Neural progenitor cell (in vitro differentiated cells): ENCODE measurements around the gene PRKCA. TPM values are rescaled to one million over a fixed set of nuclear protein-coding genes. Genes with fewer than 3 reads are reported as not detected.

Experiments
- DNase-seq: peaks from one replicate; pipeline ENCODE4 v3.0.0-alpha.2; 2016; ENCODE audit warnings: low spot score
- H2AFZ ChIP-seq: fragments of 200-600 bp; sonication (generic); replicated peaks from 2 replicates; pipeline ENCODE4 v1.6.1; 2016; ENCODE audit warnings: antibody characterized with exemption
- H3F3A ChIP-seq: fragments of 200-600 bp; sonication (generic); 2 replicates; pipeline ENCODE4 v1.6.1; 2016; ENCODE audit warnings: antibody characterized with exemption, low read depth
- H3K27ac ChIP-seq: fragments of 200-600 bp; sonication (generic); 2 replicates; pipeline ENCODE4 v1.5.1; 2016; ENCODE audit warnings: mild to moderate bottlenecking
- H3K27me3 ChIP-seq: fragments of 200-600 bp; sonication (generic); 2 replicates; pipeline ENCODE4 v1.6.1; 2016; ENCODE audit warnings: mild to moderate bottlenecking, moderate library complexity
- H3K36me3 ChIP-seq: fragments of 200-600 bp; sonication (generic); 2 replicates; pipeline ENCODE4 v1.5.1; 2016
- H3K4me1 ChIP-seq: fragments of 200-600 bp; sonication (generic); 2 replicates; pipeline ENCODE4 v1.6.1; 2016; ENCODE audit warnings: mixed run types
- H3K4me2 ChIP-seq: fragments of 200-600 bp; sonication (generic); 2 replicates; pipeline ENCODE4 v1.6.1; 2016
- H3K4me3 ChIP-seq: fragments of 200-600 bp; sonication (generic); 2 replicates; pipeline ENCODE4 v1.5.1; 2016
- H3K79me2 ChIP-seq: fragments of 200-600 bp; sonication (generic); 2 replicates; pipeline ENCODE4 v1.6.1; 2016; ENCODE audit warnings: low read depth
- H3K9ac ChIP-seq: fragments of 200-600 bp; sonication (generic); 2 replicates; pipeline ENCODE4 v1.6.1; 2016
- H3K9me3 ChIP-seq: fragments of 200-600 bp; sonication (generic); 2 replicates; pipeline ENCODE4 v1.5.1; 2016; ENCODE audit warnings: low read depth
- H4K20me1 ChIP-seq: fragments of 200-600 bp; sonication (generic); 2 replicates; pipeline ENCODE4 v1.6.1; 2016; ENCODE audit warnings: low read depth
- H3K27ac Mint-ChIP-seq: 3 replicates; pipeline ENCODE4 v1.8.0; 2021; ENCODE audit warnings: mixed read lengths
- H3K27me3 Mint-ChIP-seq: 2 replicates; pipeline ENCODE4 v1.8.0; 2022; ENCODE audit warnings: low read depth, mild to moderate bottlenecking, inconsistent platforms, moderate library complexity, mixed read lengths; ENCODE audit not compliant: insufficient read depth
- H3K36me3 Mint-ChIP-seq: 3 replicates; pipeline ENCODE4 v1.8.0; 2021; ENCODE audit warnings: mixed read lengths
- H3K4me1 Mint-ChIP-seq: 3 replicates; pipeline ENCODE4 v1.8.0; 2021; ENCODE audit warnings: mixed read lengths
- H3K4me3 Mint-ChIP-seq: 3 replicates; pipeline ENCODE4 v1.8.0; 2021; ENCODE audit warnings: mild to moderate bottlenecking, moderate library complexity, mixed read lengths
- H3K9me3 Mint-ChIP-seq: 3 replicates; pipeline ENCODE4 v1.8.0; 2020; ENCODE audit warnings: mixed read lengths
- EZH2 ChIP-seq: fragments of 200-600 bp; sonication (generic); IDR thresholded peaks from 2 replicates; pipeline ENCODE4 v1.6.1; 2017; ENCODE audit warnings: antibody characterized with exemption, mild to moderate bottlenecking, moderate library complexity
- EZH2phosphoT487 ChIP-seq: fragments of 200-600 bp; sonication (generic); IDR thresholded peaks from 2 replicates; pipeline ENCODE4 v1.6.1; 2017; ENCODE audit warnings: antibody characterized with exemption
- total RNA-seq: library from RNA; depleted of rRNA; stranded (reverse); fragments of >200 nt; gene quantifications from 2 replicates; pipeline ENCODE4 v1.2.3, GENCODE V29; 2015; ENCODE audit warnings: low replicate concordance
- TF ChIP-seq, protein P1 (sequence below): fragments of 200-600 bp; sonication (generic); IDR thresholded peaks from 2 replicates; pipeline ENCODE4 v1.5.1; 2017; ENCODE audit warnings: antibody characterized with exemption, mild to moderate bottlenecking

The PRKCA gene
- total RNA-seq, 1 donor from 2014 or later = 2.1 TPM

GRCh38 chr17:66582373-66583111 lies 280.1 kb downstream of the PRKCA start:
- no peaks in the 10 kb centered on the region for H3K27me3 Mint-ChIP-seq
- H3K9me3 ChIP-seq = no peaks in the 10 kb centered on the region
- H3F3A ChIP-seq = no peaks in the 10 kb centered on the region
- no peak overlapping the region for H3K4me3 Mint-ChIP-seq
- H3K79me2 ChIP-seq = no peaks in the 10 kb centered on the region
- no peaks in the 10 kb centered on the region for H3K36me3 ChIP-seq
- H4K20me1 ChIP-seq = no peaks in the 10 kb centered on the region
- peaks cover 5% of the 10 kb centered on the region for H3K9me3 Mint-ChIP-seq
- no peak overlapping the region for H3K9ac ChIP-seq
- no peaks in the 10 kb centered on the region for H3K27me3 ChIP-seq
- peaks cover 8% of the 10 kb centered on the region for H3K4me1 ChIP-seq
- no peak for TF ChIP-seq EZH2
- TF ChIP-seq, protein P1, sequence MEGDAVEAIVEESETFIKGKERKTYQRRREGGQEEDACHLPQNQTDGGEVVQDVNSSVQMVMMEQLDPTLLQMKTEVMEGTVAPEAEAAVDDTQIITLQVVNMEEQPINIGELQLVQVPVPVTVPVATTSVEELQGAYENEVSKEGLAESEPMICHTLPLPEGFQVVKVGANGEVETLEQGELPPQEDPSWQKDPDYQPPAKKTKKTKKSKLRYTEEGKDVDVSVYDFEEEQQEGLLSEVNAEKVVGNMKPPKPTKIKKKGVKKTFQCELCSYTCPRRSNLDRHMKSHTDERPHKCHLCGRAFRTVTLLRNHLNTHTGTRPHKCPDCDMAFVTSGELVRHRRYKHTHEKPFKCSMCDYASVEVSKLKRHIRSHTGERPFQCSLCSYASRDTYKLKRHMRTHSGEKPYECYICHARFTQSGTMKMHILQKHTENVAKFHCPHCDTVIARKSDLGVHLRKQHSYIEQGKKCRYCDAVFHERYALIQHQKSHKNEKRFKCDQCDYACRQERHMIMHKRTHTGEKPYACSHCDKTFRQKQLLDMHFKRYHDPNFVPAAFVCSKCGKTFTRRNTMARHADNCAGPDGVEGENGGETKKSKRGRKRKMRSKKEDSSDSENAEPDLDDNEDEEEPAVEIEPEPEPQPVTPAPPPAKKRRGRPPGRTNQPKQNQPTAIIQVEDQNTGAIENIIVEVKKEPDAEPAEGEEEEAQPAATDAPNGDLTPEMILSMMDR = no peak
- H2AFZ ChIP-seq = no peak overlapping the region
- no peak for DNase-seq
- H3K4me2 ChIP-seq = no peak overlapping the region
- peaks cover 37% of the 10 kb centered on the region for H3K4me1 Mint-ChIP-seq
- H3K27ac Mint-ChIP-seq = no peak overlapping the region
- peaks cover 4% of the 10 kb centered on the region for H3K36me3 Mint-ChIP-seq
- no peak overlapping the region for H3K4me3 ChIP-seq
- H3K27ac ChIP-seq = no peak overlapping the region

DNA sequence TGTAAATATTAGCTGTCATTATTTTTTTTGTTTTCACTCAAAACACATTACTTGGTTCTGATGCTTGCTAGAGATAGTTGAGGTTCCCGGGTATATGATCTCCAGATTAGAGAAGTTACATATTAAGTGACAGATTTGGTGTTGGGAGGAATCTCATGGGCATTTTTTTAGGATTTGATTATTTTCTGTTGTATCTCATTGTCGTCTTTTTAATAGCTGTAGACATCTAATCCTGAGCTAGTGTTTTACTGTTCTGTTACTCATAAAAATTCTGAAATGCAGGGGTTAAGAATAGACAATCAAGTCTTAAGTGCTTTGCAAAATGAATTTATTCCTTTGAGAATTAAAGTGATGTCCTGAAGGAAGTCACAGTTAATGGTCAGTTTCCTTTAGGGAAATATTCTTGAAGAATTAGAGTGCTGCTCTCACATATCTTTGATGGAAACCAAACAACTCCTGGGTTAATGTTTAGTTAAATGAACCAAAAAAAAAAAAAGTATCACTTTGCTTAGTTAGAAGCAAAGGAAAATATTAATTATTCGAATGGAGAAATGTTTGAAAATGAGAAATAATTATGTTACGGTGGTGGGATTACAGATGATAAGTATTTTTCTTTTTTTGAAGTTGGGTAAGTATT lies 280.8 kb downstream of the PRKCA start:
- no peak overlapping the region for H3K4me3 Mint-ChIP-seq
- no peak for DNase-seq
- peaks cover 4% of the 10 kb centered on the region for H3K36me3 Mint-ChIP-seq
- H3K27me3 Mint-ChIP-seq = no peaks in the 10 kb centered on the region
- Histone ChIP-seq H3F3A (no peaks in the 10 kb centered on the region), H3K36me3 (no peaks in the 10 kb centered on the region), H3K27me3 (no peaks in the 10 kb centered on the region), H3K4me3 (no peak overlapping the region), H3K79me2 (no peaks in the 10 kb centered on the region), H3K9ac (no peak overlapping the region), H3K4me2 (no peak overlapping the region), H3K4me1 (peaks cover 8% of the 10 kb centered on the region), H4K20me1 (no peaks in the 10 kb centered on the region), H2AFZ (no peak overlapping the region), H3K9me3 (no peaks in the 10 kb centered on the region), H3K27ac (no peak overlapping the region)
- no peak for TF ChIP-seq EZH2phosphoT487
- TF ChIP-seq, protein P1 = no peak
- TF ChIP-seq EZH2 = no peak
- H3K9me3 Mint-ChIP-seq = peaks cover 5% of the 10 kb centered on the region
- H3K27ac Mint-ChIP-seq = no peak overlapping the region
- H3K4me1 Mint-ChIP-seq = peaks cover 31% of the 10 kb centered on the region

DNA sequence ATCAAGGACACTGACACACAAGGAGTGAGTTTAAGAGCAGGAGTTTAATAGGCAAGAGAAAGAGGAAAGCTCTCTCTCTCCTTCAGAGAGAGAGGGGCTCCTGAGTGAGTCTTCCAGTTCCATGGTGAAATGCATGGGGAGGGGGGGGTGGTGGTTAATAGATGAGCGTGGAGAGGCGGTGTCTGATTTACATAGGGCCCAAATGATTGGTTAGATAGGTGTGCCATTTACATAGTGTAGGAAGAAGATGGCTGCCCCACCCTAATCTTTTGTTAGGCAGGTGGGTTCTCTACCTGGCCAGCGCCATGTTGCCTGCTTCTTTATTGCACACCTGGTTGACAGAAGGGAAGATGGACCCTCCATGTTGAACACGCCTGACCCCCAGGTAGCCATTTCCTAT lies 282.5 kb downstream of the PRKCA start:
- TF ChIP-seq, protein P1 = no peak
- TF ChIP-seq EZH2phosphoT487 (no peak), EZH2 (no peak)
- Histone ChIP-seq H4K20me1 (no peaks in the 10 kb centered on the region), H3K27me3 (no peaks in the 10 kb centered on the region), H3K9me3 (no peaks in the 10 kb centered on the region), H3K36me3 (no peaks in the 10 kb centered on the region), H3F3A (no peaks in the 10 kb centered on the region), H3K4me2 (no peak overlapping the region), H3K4me1 (peaks cover 2% of the 10 kb centered on the region), H3K4me3 (no peak overlapping the region), H3K9ac (no peak overlapping the region), H2AFZ (no peak overlapping the region), H3K27ac (no peak overlapping the region), H3K79me2 (no peaks in the 10 kb centered on the region)
- H3K36me3 Mint-ChIP-seq = peaks cover 4% of the 10 kb centered on the region
- peaks cover 5% of the 10 kb centered on the region for H3K9me3 Mint-ChIP-seq
- no peaks in the 10 kb centered on the region for H3K27me3 Mint-ChIP-seq
- DNase-seq = no peak
- no peak overlapping the region for H3K27ac Mint-ChIP-seq
- no peak overlapping the region for H3K4me3 Mint-ChIP-seq
- peaks cover 14% of the 10 kb centered on the region for H3K4me1 Mint-ChIP-seq
